ENCODE measurements around the gene TXNDC2.
"Not testable (repeated sequence)": the region's sequence is repeated elsewhere in the genome, so short reads cannot be mapped to it uniquely, and the experiment has no call there.

TXNDC2 gene

GRCh38 chr18:9884532-9885140 is 1.1 kb upstream of the TXNDC2 start:
- no peak for DNase-seq (ENCODE audit: low read depth, low spot score)

GRCh38 chr18:9886005-9886348 is 204 bp downstream of the TXNDC2 start:
- DNase-seq (ENCODE audit: low read depth, low spot score) = no peak

- DNase-seq (ENCODE audit: low read depth, low spot score) = no peak
Measured at GRCh38 chr18:9887992-9888391, 2.2 kb downstream of the TXNDC2 start.

- DNase-seq (ENCODE audit: low read depth, low spot score) = no peak
Measured at GRCh38 chr18:9890196-9890595, 4.4 kb downstream of the TXNDC2 start.

- DNase-seq (ENCODE audit: low read depth, low spot score) = no peak
Measured at GRCh38 chr18:9890957-9891356, 5.2 kb downstream of the TXNDC2 start.

- DNase-seq (ENCODE audit: low read depth, low spot score) = not testable (repeated sequence)
Measured at GRCh38 chr18:9891515-9891914, 5.7 kb downstream of the TXNDC2 start.

GRCh38 chr18:9894454-9895068 is 8.8 kb downstream of the TXNDC2 start:
- no peak for DNase-seq (ENCODE audit: low read depth, low spot score)

- no peak for DNase-seq (ENCODE audit: low read depth, low spot score)
Measured at GRCh38 chr18:9897129-9897528, 11.4 kb downstream of the TXNDC2 start.

GRCh38 chr18:9897787-9898291 is 12.1 kb downstream of the TXNDC2 start:
- not testable (repeated sequence) for DNase-seq (ENCODE audit: low read depth, low spot score)

GRCh38 chr18:9898792-9899549 is 13.2 kb downstream of the TXNDC2 start:
- DNase-seq (ENCODE audit: low read depth, low spot score) = no peak

GRCh38 chr18:9899550-9899930 is 13.8 kb downstream of the TXNDC2 start:
- DNase-seq (ENCODE audit: low read depth, low spot score) = not testable (repeated sequence)

- DNase-seq (ENCODE audit: low read depth, low spot score) = no peak
Measured at GRCh38 chr18:9900699-9901098, 14.9 kb downstream of the TXNDC2 start.

- DNase-seq (ENCODE audit: low read depth, low spot score) = no peak
Measured at GRCh38 chr18:9901377-9901776, 15.6 kb downstream of the TXNDC2 start.

GRCh38 chr18:9902264-9902663 is 16.5 kb downstream of the TXNDC2 start:
- DNase-seq (ENCODE audit: low read depth, low spot score) = not testable (repeated sequence)

GRCh38 chr18:9902832-9903231 is 17.1 kb downstream of the TXNDC2 start:
- DNase-seq (ENCODE audit: low read depth, low spot score) = no peak

GRCh38 chr18:9905401-9905922 is 19.7 kb downstream of the TXNDC2 start:
- no peak for DNase-seq (ENCODE audit: low read depth, low spot score)

GRCh38 chr18:9906481-9906880 is 20.7 kb downstream of the TXNDC2 start:
- DNase-seq (ENCODE audit: low read depth, low spot score) = no peak

GRCh38 chr18:9907867-9908266 is 22.1 kb downstream of the TXNDC2 start:
- DNase-seq (ENCODE audit: low read depth, low spot score) = no peak

GRCh38 chr18:9910071-9910470 is 24.3 kb downstream of the TXNDC2 start:
- no peak for DNase-seq (ENCODE audit: low read depth, low spot score)

GRCh38 chr18:9910661-9911060 is 24.9 kb downstream of the TXNDC2 start:
- no peak for DNase-seq (ENCODE audit: low read depth, low spot score)

- no peak for DNase-seq (ENCODE audit: low read depth, low spot score)
Measured at GRCh38 chr18:9911226-9911625, 25.5 kb downstream of the TXNDC2 start.

GRCh38 chr18:9912285-9912684 is 26.5 kb downstream of the TXNDC2 start:
- not testable (repeated sequence) for DNase-seq (ENCODE audit: low read depth, low spot score)

- no peak for DNase-seq (ENCODE audit: low read depth, low spot score)
Measured at GRCh38 chr18:9913151-9913525, 27.4 kb downstream of the TXNDC2 start.

All from astrocyte of the hippocampus (primary cell).